Measurements from ENCODE around the gene PPP2R5C.
A peak's percentile ranks its signal among the peaks of the same experiment; 100 is the strongest.
"Not testable (repeated sequence)": the region's sequence is repeated elsewhere in the genome, so short reads cannot be mapped to it uniquely, and the experiment has no call there.

Gene PPP2R5C

DNA sequence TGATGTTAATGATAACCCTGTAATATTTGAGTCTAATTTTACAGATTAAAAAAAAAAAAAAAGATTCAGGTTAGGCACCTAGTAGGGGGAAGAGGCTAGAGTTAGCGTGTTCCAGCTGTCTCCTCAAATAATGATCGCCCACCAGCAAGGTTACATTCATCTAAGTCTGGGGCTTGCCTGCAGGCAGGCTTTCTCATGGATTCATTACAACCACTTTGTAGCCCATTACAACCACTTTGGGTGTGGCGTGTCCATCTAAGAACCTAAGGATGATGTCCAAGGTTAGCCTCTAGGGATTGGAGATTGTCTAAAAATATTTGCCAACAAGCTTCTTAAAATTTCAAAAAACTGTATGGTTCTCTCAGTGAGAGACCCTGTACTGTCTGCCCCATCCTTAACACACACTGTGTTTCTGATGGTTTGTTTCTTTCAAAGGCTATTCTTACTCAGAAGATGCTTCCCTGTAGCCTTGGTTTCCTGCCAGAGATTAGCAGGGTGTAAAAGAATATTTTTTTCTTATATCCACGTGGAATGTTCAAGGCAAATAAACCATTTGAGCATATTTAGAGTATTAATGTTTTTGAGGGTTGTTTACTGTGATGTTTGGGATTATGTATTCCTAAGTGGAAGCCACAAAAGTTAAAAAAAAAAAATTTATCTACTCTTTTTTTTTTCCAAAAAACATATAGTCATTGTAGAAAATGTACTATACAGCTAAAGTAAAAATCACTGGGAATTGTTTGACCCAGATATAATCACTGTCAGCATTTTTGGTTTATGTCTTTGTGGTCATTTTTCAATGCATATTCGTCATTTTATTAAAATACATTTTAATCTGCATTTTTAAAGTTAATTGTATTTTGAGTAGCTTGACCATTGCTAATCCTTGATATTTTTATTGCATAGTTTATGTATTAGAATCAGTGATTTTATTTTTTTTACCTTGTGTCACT lies 204.5 kb downstream of the PPP2R5C start:
- DNase-seq (ENCODE audit: low spot score in 2 of 2) (no peak), ATAC-seq (no peak)
- Mint-ChIP-seq H3K4me1 (peaks cover 34% of the 10 kb centered on the region), H3K4me3 (peak overlapping the region; percentile 82), H3K9me3 (no peaks in the 10 kb centered on the region), H3K36me3 (peaks cover 42% of the 10 kb centered on the region), H3K27ac (peak overlapping the region; percentile 88)

DNA sequence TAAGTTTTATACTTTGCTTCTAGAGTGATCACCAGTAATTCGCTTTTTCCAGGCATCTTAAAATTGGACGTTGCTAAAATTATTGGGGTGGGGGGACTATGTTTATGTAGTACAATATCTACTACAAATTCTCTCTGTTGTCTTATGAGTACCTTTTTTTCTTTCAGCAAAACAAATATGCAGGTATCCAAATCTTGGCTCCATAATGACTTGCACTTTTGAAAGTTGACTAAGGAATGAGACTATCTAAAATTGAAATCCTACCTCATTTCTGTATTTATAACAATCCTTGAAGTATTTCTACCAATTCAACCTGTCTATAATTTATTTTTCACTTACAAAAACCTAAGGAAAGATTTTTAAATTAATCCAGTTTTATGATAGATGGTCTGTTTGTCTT lies 205.2 kb downstream of the PPP2R5C start:
- peaks cover 46% of the 10 kb centered on the region for H3K36me3 Mint-ChIP-seq
- no peaks in the 10 kb centered on the region for H3K9me3 Mint-ChIP-seq
- peak overlapping the region; percentile 82 for H3K4me3 Mint-ChIP-seq
- no peak for ATAC-seq
- peak overlapping the region; percentile 24 for H3K27ac Mint-ChIP-seq
- DNase-seq (ENCODE audit: low spot score in 2 of 2), result no peak
- peaks cover 33% of the 10 kb centered on the region for H3K4me1 Mint-ChIP-seq

DNA sequence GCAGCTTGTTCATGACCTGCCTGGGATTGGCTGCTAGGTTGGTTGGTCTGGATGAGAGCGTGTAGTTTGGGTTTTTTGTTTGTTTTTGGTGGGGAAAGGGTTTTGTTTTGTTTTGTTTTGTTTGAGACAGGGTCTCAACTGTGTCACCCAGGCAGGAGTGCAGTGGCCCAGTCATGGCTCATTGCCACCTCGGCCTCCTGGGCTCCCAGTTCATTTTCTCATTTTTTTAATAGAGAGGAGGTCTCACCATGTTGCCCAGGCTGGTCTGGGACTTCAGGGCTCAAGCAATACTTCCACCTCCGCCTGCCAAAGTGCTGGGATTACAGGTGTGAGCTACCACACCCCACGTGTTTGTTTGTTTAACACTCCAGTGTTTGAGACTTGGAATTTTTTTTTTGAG lies 206.7 kb downstream of the PPP2R5C start:
- DNase-seq (ENCODE audit: low spot score in 2 of 2) (no peak), ATAC-seq (no peak)
- Mint-ChIP-seq H3K9me3 (no peaks in the 10 kb centered on the region), H3K4me1 (peaks cover 42% of the 10 kb centered on the region), H3K36me3 (peaks cover 47% of the 10 kb centered on the region), H3K4me3 (no peak overlapping the region), H3K27ac (peak overlapping the region; percentile 24)

GRCh38 chr14:101969481-101969880 lies 208.0 kb downstream of the PPP2R5C start:
- Mint-ChIP-seq H3K4me1 (peaks cover 36% of the 10 kb centered on the region), H3K9me3 (no peaks in the 10 kb centered on the region), H3K27ac (peak overlapping the region; percentile 45), H3K4me3 (no peak overlapping the region), H3K36me3 (peaks cover 53% of the 10 kb centered on the region)
- DNase-seq (ENCODE audit: low spot score in 2 of 2) (no peak), ATAC-seq (no peak)

DNA sequence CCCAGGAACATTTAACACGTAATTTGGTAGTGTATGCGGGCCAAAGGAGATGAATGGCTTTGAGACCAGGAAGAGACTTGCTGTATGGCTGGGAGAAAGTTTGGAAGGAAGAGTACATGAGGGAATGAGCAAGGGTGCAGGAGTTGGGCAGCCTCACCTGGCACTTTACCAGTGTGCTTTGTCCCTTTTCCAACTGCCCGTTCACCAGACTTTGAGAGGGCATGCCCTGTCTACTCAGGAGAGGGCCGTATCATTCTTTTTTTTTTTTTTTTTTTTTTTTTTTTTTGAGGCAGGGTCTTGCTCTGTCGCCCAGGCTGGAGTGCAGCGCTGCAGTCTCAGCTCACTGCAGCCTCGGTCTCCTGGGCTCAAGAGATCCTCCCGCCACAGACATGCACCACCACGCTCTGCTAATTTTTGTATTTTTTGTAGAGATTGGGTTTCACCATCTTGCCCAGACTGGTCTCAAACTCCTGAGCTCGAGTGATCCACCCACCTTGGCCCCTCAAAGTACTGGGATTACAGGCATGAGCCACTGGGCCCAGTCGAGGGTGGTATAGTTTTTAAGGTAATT lies 209.4 kb downstream of the PPP2R5C start:
- DNase-seq (ENCODE audit: low spot score in 2 of 2), result no peak
- Mint-ChIP-seq H3K4me1 (peaks cover 45% of the 10 kb centered on the region), H3K4me3 (no peak overlapping the region), H3K36me3 (peaks cover 62% of the 10 kb centered on the region), H3K27ac (peak overlapping the region; percentile 12), H3K9me3 (no peaks in the 10 kb centered on the region)
- no peak for ATAC-seq

DNA sequence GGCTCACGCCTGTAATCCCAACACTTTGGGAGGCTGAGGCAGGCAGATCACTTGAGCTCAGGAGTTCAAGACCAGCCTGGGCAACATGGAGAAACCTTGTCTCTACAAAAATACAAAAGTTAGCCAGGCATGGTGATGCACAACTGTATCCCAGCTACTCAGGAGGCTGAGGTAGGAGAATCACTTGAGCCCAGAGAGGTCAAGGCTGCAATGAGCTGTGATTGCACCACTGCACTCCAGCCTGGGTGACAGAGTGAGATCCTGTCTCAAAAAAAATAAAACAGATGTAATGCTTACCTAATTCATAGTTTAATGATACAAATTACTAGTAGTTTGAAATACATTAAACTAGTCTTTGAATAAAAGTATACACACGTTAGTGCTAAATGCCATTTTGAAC lies 209.9 kb downstream of the PPP2R5C start:
- not testable (repeated sequence) for H3K4me3 Mint-ChIP-seq; H3K9me3 Mint-ChIP-seq; DNase-seq (ENCODE audit: low spot score in 2 of 2); ATAC-seq
- Mint-ChIP-seq H3K4me1 (peaks cover 45% of the 10 kb centered on the region), H3K27ac (peak overlapping the region; percentile 49), H3K36me3 (peaks cover 64% of the 10 kb centered on the region)

DNA sequence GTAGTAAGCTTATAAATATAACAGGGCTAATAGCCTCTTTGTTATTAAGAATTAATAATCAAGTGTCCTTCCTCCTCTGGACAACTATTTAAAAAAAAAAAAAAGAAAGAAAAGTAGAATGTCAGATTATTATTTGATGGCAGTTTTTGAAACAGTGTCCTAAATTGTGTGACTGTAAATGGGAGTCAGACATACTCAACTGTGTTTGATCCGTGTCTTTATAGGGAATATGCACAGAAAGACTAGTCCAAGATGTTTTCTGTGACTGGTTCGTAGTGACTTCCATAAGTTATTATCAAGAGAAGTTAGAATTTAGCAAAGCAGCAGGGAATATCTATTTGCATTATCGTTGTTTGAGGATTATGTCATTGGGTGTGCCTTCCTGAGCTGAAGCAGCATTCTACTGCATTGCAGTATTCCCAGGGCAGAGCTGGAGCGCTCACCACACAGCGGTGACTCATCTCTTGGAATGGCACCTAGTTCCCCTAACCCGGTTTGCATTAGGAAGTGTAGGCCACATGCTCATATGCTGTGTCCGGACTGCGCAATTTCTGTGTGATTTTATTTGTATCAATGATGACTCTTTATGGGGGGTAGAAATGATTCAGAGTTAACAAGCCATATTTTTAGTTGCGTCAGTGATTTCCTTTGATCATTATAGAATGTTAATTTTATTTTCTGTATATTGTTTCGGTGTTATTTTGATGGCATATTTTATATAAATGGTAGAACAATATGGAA lies 210.8 kb downstream of the PPP2R5C start:
- Mint-ChIP-seq H3K36me3 (peaks cover 73% of the 10 kb centered on the region), H3K27ac (peak overlapping the region; percentile 49), H3K4me3 (no peak overlapping the region), H3K4me1 (peaks cover 45% of the 10 kb centered on the region), H3K9me3 (no peaks in the 10 kb centered on the region)
- ATAC-seq, result no peak
- no peak for DNase-seq (ENCODE audit: low spot score in 2 of 2)

GRCh38 chr14:101973356-101973755 lies 211.8 kb downstream of the PPP2R5C start:
- Mint-ChIP-seq H3K36me3 (peaks cover 76% of the 10 kb centered on the region), H3K9me3 (no peaks in the 10 kb centered on the region), H3K4me1 (peaks cover 38% of the 10 kb centered on the region), H3K4me3 (no peak overlapping the region), H3K27ac (no peak overlapping the region)
- ATAC-seq (no peak), DNase-seq (ENCODE audit: low spot score in 2 of 2) (no peak)

DNA sequence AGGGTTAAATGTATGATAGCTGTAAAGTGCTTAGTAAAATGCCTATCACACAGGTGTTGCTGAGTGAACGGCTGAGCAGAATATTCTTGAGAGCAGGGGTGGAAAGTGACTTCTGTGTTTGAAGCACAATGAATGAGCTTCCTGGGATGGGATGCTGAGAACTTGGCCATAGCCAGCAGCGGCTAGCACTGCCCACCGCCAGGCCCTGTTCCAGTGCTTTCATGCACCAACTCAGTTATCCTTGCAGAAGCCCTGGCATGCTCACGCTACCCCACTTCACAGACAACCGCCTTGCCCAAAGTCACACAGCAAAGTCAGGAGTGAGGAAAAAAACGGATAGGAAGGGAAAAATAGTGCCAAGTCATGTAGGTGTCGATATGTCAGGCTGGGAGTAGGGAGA lies 213.7 kb downstream of the PPP2R5C start:
- DNase-seq (ENCODE audit: low spot score in 2 of 2), result no peak
- Mint-ChIP-seq H3K36me3 (peaks cover 76% of the 10 kb centered on the region), H3K27ac (peak overlapping the region; percentile 4), H3K9me3 (no peaks in the 10 kb centered on the region), H3K4me1 (peaks cover 27% of the 10 kb centered on the region), H3K4me3 (no peak overlapping the region)
- ATAC-seq, result no peak
